ENCODE measurements around the gene ZFYVE28. TPM values are rescaled to one million over a fixed set of nuclear protein-coding genes. Genes with fewer than 3 reads are reported as not detected.

ZFYVE28 gene
- total RNA-seq, 6 experiments from 2014 or later = 2.5 to 9.6 (median 4.8) TPM

DNA sequence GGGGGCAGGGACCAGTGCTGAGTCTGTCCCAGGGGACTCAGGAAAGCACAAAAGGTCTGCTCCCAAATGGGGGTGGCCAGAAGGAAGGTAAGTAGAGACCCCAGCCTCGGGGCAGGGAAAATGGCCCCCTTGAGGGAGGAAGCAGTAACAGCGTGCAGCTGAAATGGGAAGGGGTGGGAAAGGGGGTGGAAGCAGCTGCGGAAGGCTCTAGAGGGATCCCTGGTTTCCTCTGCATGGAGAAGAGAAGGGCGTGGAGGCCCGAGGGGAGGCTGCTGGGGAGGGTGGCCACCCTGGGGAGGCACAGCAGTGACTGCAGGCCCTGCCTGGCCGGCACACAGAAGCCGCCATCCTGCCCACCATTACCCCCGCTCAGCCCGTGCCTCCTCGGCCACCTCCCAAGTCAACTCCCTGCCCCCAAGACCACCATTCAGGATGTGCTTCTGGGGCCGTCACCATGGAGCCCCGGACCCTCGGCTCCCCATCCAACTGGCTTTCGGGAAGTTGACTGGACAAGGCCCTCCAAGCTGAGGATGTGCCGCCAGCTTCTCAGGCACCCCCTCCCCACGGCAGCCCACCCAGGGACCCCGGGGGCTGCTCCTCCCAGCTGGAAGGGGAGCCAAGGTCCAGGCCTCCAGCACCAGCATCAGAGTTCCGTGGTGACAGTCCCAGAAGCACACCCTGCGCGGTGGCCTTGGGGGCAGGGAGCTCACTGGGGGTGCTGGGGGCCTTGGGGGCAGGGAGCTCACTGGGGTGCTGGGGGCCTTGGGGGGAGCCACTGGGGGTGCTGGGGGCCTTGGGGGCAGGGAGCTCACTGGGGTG is 23.9 kb upstream of the ZFYVE28 start:
- H3K27me3 ChIP-seq = no peaks in the 10 kb centered on the region
- ATAC-seq (no peak), DNase-seq (peak in 1 of 3 donors; percentile 42)
- TF ChIP-seq, protein P1, sequence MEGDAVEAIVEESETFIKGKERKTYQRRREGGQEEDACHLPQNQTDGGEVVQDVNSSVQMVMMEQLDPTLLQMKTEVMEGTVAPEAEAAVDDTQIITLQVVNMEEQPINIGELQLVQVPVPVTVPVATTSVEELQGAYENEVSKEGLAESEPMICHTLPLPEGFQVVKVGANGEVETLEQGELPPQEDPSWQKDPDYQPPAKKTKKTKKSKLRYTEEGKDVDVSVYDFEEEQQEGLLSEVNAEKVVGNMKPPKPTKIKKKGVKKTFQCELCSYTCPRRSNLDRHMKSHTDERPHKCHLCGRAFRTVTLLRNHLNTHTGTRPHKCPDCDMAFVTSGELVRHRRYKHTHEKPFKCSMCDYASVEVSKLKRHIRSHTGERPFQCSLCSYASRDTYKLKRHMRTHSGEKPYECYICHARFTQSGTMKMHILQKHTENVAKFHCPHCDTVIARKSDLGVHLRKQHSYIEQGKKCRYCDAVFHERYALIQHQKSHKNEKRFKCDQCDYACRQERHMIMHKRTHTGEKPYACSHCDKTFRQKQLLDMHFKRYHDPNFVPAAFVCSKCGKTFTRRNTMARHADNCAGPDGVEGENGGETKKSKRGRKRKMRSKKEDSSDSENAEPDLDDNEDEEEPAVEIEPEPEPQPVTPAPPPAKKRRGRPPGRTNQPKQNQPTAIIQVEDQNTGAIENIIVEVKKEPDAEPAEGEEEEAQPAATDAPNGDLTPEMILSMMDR (IDR thresholded peaks at IDR 0.05) = no peak
- no peak for TF ChIP-seq POLR2A (IDR thresholded peaks at IDR 0.05)
- intact Hi-C loops (cut with DNase I) = loop anchor here (10.0 kb wide), 2 partner anchors 228 to 238 kb away; no protein-coding TSS in a partner anchor
- H3K4me1 ChIP-seq = no peaks in the 10 kb centered on the region
- H3K27ac ChIP-seq = no peak overlapping the region
- H3K4me3 ChIP-seq = no peak overlapping the region
- no peaks in the 10 kb centered on the region for H3K9me3 ChIP-seq
- H3K36me3 ChIP-seq = no peaks in the 10 kb centered on the region
- 40% methylated on average over 1 of the region's 20 CpGs for WGBS (ENCODE audit: insufficient coverage, low coverage, low lambda C conversion rate, missing lambda C conversion rate)

DNA sequence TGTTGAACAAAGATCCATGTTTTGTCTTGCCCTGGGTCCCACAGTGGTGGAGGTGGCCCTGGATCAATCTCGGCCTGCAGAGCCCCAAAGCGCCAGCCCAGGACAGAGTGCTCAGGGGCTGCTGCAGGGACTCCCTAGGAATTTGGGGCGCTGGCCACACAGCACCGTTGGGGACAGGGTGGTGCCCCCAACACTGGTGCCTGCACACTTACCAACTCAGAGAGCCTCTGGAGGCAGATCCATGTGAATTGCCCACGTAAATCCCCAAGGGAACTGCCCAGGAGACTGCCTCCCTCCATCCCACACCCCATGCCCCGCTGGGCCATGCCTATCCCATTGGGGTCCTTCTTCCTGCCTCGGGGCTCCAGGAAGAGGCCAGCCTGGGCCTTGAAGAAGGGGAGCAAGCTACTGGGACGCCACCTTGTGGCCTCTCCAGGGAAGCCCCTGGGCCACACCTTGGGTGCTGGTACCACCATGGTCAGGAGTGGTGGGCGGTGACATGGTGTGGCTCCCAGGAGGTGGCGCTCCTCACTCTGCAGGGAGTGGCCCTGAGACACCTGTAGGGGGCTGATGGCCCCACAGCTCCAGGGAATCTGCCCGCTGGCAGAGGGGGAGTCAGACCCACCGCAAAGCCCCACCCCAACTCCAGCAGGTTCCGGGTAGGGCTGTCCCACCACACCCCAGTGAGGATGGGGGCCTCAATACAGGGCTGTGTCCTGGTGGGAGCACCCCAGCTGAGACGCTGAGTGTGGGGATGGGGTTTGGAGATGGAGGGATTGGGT is 23.1 kb upstream of the ZFYVE28 start:
- 63% methylated on average over 1 of the region's 14 CpGs for WGBS (ENCODE audit: insufficient coverage, low coverage, low lambda C conversion rate, missing lambda C conversion rate)
- peak; percentile 76 to 89 (median 83) for ATAC-seq
- peak in 1 of 3 donors; percentile 50 for DNase-seq
- Histone ChIP-seq H3K36me3 (no peaks in the 10 kb centered on the region), H3K27me3 (no peaks in the 10 kb centered on the region), H3K4me1 (no peaks in the 10 kb centered on the region), H3K9me3 (no peaks in the 10 kb centered on the region), H3K4me3 (no peak overlapping the region), H3K27ac (no peak overlapping the region)
- intact Hi-C loops (cut with DNase I) = loop anchor here (10.0 kb wide), 2 partner anchors 227 to 237 kb away; no protein-coding TSS in a partner anchor
- no peak for TF ChIP-seq POLR2A (IDR thresholded peaks at IDR 0.05)
- TF ChIP-seq, protein P1 (IDR thresholded peaks at IDR 0.05) = peak; percentile 60 to 75 (median 66)

DNA sequence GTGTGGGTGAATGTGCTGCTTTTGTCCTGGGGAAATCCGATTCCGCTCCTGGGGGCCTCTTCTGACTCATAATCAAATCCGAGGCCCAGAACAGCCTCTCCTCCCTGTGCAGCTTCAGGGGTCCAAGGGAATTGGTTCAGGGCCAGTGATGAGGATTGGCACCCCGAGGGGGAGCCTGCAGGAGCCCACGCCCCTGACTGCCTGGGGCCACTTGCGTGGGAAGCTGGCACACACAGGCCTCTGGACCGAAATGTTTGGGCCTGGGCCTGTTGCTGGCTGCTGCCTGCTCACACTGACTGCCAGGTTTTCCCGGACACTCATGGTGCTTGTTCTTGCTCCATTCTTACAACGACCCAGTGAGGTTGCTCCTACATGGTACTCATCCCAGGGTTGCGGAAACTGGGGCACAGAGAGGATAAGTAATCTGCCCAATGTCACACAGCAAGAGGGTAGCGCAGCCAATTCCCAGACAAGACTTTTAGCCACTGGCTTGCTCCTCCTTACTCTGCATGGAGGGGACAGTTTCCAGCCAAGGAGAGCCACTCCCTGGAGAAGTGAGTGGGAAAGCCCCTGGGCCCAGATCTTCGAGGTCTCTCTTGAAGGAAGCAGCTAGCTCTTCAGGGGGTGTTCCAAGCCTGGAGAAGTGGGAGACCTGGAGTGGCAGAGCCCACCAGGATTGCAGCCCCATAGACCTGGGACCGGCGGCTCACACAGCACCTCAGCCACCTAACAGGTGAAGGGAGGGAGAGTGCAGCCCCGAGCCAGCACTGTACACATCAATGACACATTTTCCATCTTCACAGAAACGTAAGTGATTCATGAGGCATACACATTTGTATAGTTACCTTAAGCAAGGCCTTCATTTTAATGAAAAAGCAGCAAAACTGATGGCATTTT is 20.6 kb upstream of the ZFYVE28 start:
- no peak for DNase-seq
- intact Hi-C loops (cut with DNase I) = no loop called here
- H3K4me3 ChIP-seq = no peak overlapping the region

More for the DNA sequence above, 20.6 kb upstream of the ZFYVE28 start:
- WGBS (ENCODE audit: insufficient coverage, low coverage, low lambda C conversion rate, missing lambda C conversion rate) = 100% methylated on average over 1 of the region's 16 CpGs
- Histone ChIP-seq H3K4me1 (no peaks in the 10 kb centered on the region), H3K27ac (no peak overlapping the region), H3K27me3 (no peaks in the 10 kb centered on the region), H3K9me3 (no peaks in the 10 kb centered on the region), H3K36me3 (no peaks in the 10 kb centered on the region)
- ATAC-seq = no peak
- TF ChIP-seq POLR2A (IDR thresholded peaks at IDR 0.05) = no peak
- TF ChIP-seq, protein P1 (IDR thresholded peaks at IDR 0.05) = no peak
